Kidney capillary endothelial cell (primary cell): ENCODE data around the gene ARID4A.
A peak's percentile ranks its signal among the peaks of the same experiment; 100 is the strongest.
"Not testable (repeated sequence)": the region's sequence is repeated elsewhere in the genome, so short reads cannot be mapped to it uniquely, and the experiment has no call there.

Source experiments
- DNase-seq: peaks from one replicate; pipeline ENCODE4 v3.0.0-alpha.2; 2018; ENCODE audit warnings: low spot score

The ARID4A gene

GRCh38 chr14:58298477-58299400 lies at the start of gene ARID4A:
Gene ARID4A (plus strand): TSS chr14:58298555. CDS start chr14:58299855, 1,300 bp downstream.
- DNase-seq, result no peak

- DNase-seq, result no peak
These were observed 48.7 kb upstream of the ARID4A start for GRCh38 chr14:58249611-58250010.

- DNase-seq, result no peak
These were observed 40.2 kb upstream of the ARID4A start for GRCh38 chr14:58258156-58258555.

- DNase-seq, result not testable (repeated sequence)
These were observed 36.4 kb upstream of the ARID4A start for GRCh38 chr14:58262005-58262404.

- DNase-seq, result no peak
These were observed 33.0 kb upstream of the ARID4A start for GRCh38 chr14:58265401-58265800.

GRCh38 chr14:58270628-58271027 lies 27.7 kb upstream of the ARID4A start:
- DNase-seq, result no peak

GRCh38 chr14:58272588-58273372 lies 25.6 kb upstream of the ARID4A start:
- no peak for DNase-seq

GRCh38 chr14:58274881-58275280 lies 23.5 kb upstream of the ARID4A start:
- DNase-seq, result no peak

GRCh38 chr14:58275527-58276190 lies 22.7 kb upstream of the ARID4A start:
- no peak for DNase-seq

GRCh38 chr14:58276208-58276607 lies 22.1 kb upstream of the ARID4A start:
- DNase-seq, result no peak

- no peak for DNase-seq
These were observed 20.2 kb upstream of the ARID4A start for GRCh38 chr14:58278177-58278576.

- DNase-seq, result peak; percentile 97
These were observed 17.2 kb upstream of the ARID4A start for GRCh38 chr14:58280954-58281787.

GRCh38 chr14:58281969-58282368 lies 16.4 kb upstream of the ARID4A start:
- DNase-seq, result no peak

GRCh38 chr14:58282925-58283593 lies 15.3 kb upstream of the ARID4A start:
- no peak for DNase-seq

GRCh38 chr14:58283730-58284129 lies 14.6 kb upstream of the ARID4A start:
- DNase-seq, result no peak

- no peak for DNase-seq
These were observed 13.2 kb upstream of the ARID4A start for GRCh38 chr14:58285132-58285531.

GRCh38 chr14:58287607-58288042 lies 10.7 kb upstream of the ARID4A start:
- DNase-seq, result no peak

GRCh38 chr14:58288106-58288792 lies 10.1 kb upstream of the ARID4A start:
- DNase-seq, result no peak

- no peak for DNase-seq
These were observed 6.7 kb upstream of the ARID4A start for GRCh38 chr14:58291646-58292045.

- DNase-seq, result no peak
These were observed 6.2 kb upstream of the ARID4A start for GRCh38 chr14:58292187-58292586.
